HepG2 (cell line): Measurements from ENCODE around the gene DGUOK. TPM values are rescaled to one million over a fixed set of nuclear protein-coding genes. Genes with fewer than 3 reads are reported as not detected.
A peak's percentile ranks its signal among the peaks of the same experiment; 100 is the strongest.

ENCODE experiments used
- BORCS8-MEF2B ChIP-seq: sonication (generic); formaldehyde crosslinking; IDR thresholded peaks from 2 replicates; pipeline ENCODE4 v1.8.0; 2022; ENCODE audit warnings: mild to moderate bottlenecking, missing genetic modification reagents
- DZIP1 ChIP-seq: sonication (generic); formaldehyde crosslinking; IDR thresholded peaks from 2 replicates; pipeline ENCODE4 v1.5.0; 2020; ENCODE audit warnings: mild to moderate bottlenecking, missing genetic modification reagents
- FOXA1 ChIP-seq, 2 experiments: fragments of 450-650 bp in 1 of 2; sonication (generic) in 1 of 2; formaldehyde crosslinking in 1 of 2; IDR thresholded peaks; 2 replicates each; pipeline versions ENCODE4 v1.4.0 to v1.6.1; 2016 to 2020; ENCODE audit warnings: missing genetic modification reagents in 1 of 2
- GATA4 ChIP-seq: sonication (generic); IDR thresholded peaks from 2 replicates; pipeline ENCODE4 v1.6.1; 2016; ENCODE audit warnings: antibody characterized with exemption, low read depth, borderline replicate concordance
- JUN ChIP-seq: sonication (generic); formaldehyde crosslinking; IDR thresholded peaks from 2 replicates; pipeline ENCODE4 v1.4.0; 2020; ENCODE audit warnings: mild to moderate bottlenecking, missing genetic modification reagents
- JUND ChIP-seq: sonication (generic); formaldehyde crosslinking; IDR thresholded peaks from 2 replicates; pipeline ENCODE4 v1.8.0; 2022; ENCODE audit warnings: mild to moderate bottlenecking, missing genetic modification reagents
- KLF6 ChIP-seq: IDR thresholded peaks from 2 replicates; pipeline ENCODE4 v1.8.0; 2016; ENCODE audit warnings: missing biosample characterization, missing genetic modification reagents
- MATR3 ChIP-seq: sonication (generic); formaldehyde crosslinking; IDR thresholded peaks from 2 replicates; pipeline ENCODE4 v1.4.0; 2020; ENCODE audit warnings: missing genetic modification reagents
- RBM22 ChIP-seq: fragments of 200-400 bp; formaldehyde crosslinking; optimal IDR thresholded peaks from 2 replicates; pipeline ENCODE3; 2017; ENCODE audit warnings: mild to moderate bottlenecking, low read length, moderate library complexity
- ZNF280B ChIP-seq: sonication (generic); formaldehyde crosslinking; IDR thresholded peaks from 2 replicates; pipeline ENCODE4 v1.5.0; 2020; ENCODE audit warnings: missing genetic modification reagents, mild to moderate bottlenecking, borderline replicate concordance
- ZNF430 ChIP-seq: sonication (generic); formaldehyde crosslinking; IDR thresholded peaks from 2 replicates; pipeline ENCODE4 v1.9.0; 2021; ENCODE audit warnings: mild to moderate bottlenecking, missing genetic modification reagents
- polyA plus RNA-seq, 8 experiments: library from polyadenylated mRNA; depleted of rRNA in 3 of 8; stranded (reverse) in 7 of 8; unstranded in 1 of 8; fragments of >200 nt; fragmentation: Illumina TruSeq in 4 of 8; extraction: Trizol in 4 of 8; gene quantifications; 2 replicates each; pipeline versions ENCODE4 v1.2.1 to v1.2.3, GENCODE V29; 2011 to 2016; ENCODE audit warnings: low read depth in 4 of 8, missing spikeins in 1 of 8, mixed read lengths in 1 of 8; ENCODE audit not compliant: insufficient read depth in 1 of 8
- total RNA-seq, 5 experiments: library from RNA; depleted of rRNA; stranded (reverse); fragments of >200 nt; fragmentation: Illumina TruSeq; extraction: Trizol; gene quantifications; 2 replicates each; pipeline ENCODE4 v1.2.3, GENCODE V29; 2016; ENCODE audit warnings: low read depth in 1 of 5

Gene DGUOK
- total and polyA plus RNA-seq, 2 of the 13 experiments (the other 11 are each of a cell fraction or from before 2014, with no cell fraction given) = 105 to 137 TPM

- no peak for TF ChIP-seq ZNF430 (CRISPR knock-in tag)
- TF ChIP-seq MATR3 = no peak
- TF ChIP-seq JUND (CRISPR knock-in tag) = no peak
- no peak for TF ChIP-seq DZIP1 (CRISPR knock-in tag)
- TF ChIP-seq BORCS8-MEF2B (CRISPR knock-in tag) = no peak
- no peak for TF ChIP-seq RBM22
- TF ChIP-seq JUN (CRISPR knock-in tag) = no peak
- no peak for TF ChIP-seq FOXA1 (IDR thresholded peaks at IDR 0.05)
- peak; percentile 32; the same call in 1 of the 2 replicates for TF ChIP-seq FOXA1 (CRISPR knock-in tag; IDR thresholded peaks at IDR 0.05)
- 0 out of 2 replicates have a peak, but pooled peaks have one; percentile 40 for TF ChIP-seq GATA4
- TF ChIP-seq KLF6 (CRISPR knock-in tag) = no peak
- TF ChIP-seq ZNF280B (CRISPR knock-in tag) = no peak
Observed at GRCh38 chr2:73980566-73980965, 53.9 kb downstream of the DGUOK start (continued).
